Endometrium (tissue), 2 donors: ENCODE data around the gene KIF2A.

ENCODE experiments used
- FAIRE-seq: peaks from 2 replicates; lab custom pipeline; 2012; peaks lifted over from hg19 to GRCh38; lab: Jason Lieb, UNC
- donor health status: control.
- donor health status: control.

KIF2A gene

GRCh38 chr5:62305715-62306322 is at the start of gene KIF2A:
Gene KIF2A (plus strand): TSS chr5:62306206. CDS start chr5:62306473, 267 bp downstream.
- FAIRE-seq = no peak

GRCh38 chr5:62257020-62257367 is 49.0 kb upstream of the KIF2A start:
- no peak for FAIRE-seq

- no peak for FAIRE-seq
Observed at GRCh38 chr5:62258654-62259053, 47.4 kb upstream of the KIF2A start.

GRCh38 chr5:62259699-62260250 is 46.2 kb upstream of the KIF2A start:
- FAIRE-seq = no peak

- no peak for FAIRE-seq
Observed at GRCh38 chr5:62260513-62260912, 45.5 kb upstream of the KIF2A start.

DNA sequence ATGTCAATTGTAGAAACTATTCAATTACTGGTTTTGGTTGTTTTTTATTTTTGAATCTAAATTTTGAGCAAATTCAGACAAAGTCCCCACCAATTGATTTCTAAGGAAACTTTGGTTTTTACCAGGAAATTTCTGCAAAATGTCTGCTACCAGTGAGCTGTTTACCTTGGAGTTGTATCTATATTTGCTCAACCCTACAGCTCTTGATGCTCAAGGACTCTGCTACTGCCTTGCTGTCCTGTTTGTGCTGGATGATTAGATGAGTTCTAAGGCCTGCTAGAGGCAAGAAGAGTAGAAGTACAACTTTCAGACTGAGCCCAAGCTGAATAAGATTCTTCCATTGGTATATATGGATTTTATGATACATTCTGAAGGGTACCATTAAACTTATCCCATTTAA is 42.6 kb upstream of the KIF2A start:
- FAIRE-seq = no peak

DNA sequence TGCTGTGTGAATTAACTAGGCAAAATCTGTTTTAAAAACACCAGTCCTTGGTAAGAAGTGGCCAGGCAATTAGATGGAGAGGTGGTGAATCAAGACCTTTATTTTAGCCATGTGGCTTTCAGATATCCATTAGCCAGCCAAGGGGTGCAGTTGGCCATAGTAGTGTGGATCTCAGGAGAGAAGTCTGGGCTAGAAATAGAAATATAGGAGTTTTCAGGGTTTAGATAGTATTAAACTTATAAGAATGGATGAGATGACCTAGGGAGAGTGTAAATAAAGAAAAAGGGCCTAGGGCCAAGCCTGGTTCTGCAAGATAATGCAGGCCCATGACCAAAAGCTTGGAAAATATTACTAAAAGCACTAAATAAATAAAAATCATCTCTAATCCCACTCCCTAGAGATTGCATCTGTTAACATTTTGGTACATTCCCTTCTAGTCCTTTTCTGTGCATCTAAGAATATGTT is 40.3 kb upstream of the KIF2A start:
- no peak for FAIRE-seq

DNA sequence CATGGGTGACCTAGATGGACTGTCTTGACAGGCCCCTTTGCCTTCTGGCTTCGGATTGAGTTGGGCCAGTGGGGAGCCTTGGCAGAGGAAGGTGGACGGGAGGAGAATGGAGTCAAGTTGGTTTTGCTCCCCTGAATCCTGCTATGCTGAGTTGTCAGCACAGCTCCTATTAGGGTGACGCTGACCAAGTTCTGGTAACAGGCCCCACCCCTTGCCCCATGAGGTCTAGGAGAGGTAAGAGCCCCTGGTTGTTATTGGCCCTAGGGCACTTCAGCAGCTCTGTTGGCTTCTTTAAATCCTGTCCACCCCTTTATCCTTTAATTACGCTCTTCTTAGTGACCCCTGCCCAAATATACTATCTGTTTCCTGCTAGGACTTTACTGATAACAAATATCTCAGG is 39.4 kb upstream of the KIF2A start:
- FAIRE-seq = no peak

- no peak for FAIRE-seq
Observed at GRCh38 chr5:62268234-62268633, 37.8 kb upstream of the KIF2A start.

DNA sequence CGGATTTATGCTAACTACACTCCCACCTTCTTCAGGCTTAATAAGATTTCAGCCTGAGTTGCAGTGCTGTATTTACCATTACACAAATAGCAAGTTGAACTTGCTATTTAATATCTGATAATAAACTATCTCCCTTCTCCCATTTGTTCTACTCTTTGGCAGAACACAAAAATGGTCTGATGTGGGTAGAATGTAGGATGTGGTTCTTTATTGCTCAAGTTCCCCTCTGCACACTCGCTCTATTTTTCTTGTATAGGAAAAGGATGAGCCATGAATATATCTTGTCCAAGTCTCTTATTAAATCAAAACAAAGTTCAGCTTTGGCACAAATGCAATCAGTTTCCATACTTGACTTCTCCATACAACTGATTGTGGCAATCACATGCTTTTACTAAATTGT is 37.2 kb upstream of the KIF2A start:
- FAIRE-seq = no peak

DNA sequence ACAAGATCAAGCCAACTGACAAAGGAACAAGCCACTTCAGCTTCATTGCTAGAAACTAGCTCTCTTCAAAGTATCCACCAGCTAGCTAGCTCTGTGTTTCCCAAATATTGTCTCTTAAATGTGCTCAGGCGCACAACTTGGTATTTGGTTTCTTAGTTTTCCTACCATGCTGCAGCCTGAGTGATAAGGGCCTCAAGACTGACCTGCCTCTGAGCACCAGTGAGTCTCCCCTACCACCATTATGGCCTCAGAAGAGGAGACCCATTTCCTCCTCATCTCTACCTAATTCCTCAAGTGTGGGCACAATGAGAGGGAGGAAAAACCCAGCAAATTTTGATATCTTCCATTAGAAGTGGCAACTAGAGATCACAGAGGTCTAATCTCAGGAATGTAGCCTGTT is 34.6 kb upstream of the KIF2A start:
- FAIRE-seq = no peak

GRCh38 chr5:62271870-62272269 is 34.1 kb upstream of the KIF2A start:
- FAIRE-seq = no peak

DNA sequence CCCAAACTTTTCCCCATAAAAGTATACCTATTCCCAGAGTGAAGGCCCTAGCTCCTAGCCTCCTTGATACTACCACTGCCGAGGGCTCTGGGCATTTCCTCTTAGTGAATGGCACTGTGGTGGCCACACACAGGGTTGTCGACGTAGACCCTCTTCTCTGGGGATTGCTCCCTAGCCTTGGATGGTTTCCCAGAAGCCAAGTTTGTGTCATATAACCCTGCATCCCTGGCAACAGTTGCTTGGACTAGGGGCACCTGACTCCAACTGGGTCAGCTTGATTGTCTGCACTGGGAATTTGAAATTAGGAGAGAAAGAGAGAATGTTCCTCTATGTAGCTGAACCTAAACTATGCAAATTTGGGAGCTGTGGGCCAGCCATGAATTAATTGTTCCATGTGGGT is 32.3 kb upstream of the KIF2A start:
- no peak for FAIRE-seq

DNA sequence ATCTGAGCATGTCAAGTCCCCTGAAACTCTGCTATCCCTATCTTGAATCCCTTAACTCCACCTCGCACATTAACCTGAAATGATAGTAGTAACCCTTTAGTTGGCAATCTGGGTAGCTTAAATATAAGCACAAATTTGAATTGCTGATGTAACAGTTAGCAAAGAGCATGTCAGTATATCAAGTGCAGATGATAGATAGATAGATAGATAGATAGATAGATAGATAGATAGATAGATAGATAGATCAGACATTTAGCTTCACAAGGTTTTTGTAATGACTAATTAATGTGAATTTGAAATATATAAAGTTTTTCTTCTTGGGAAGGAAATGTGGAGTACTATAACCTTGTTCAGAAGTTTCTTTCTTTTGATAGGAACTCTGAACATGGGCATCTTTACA is 30.4 kb upstream of the KIF2A start:
- no peak for FAIRE-seq

DNA sequence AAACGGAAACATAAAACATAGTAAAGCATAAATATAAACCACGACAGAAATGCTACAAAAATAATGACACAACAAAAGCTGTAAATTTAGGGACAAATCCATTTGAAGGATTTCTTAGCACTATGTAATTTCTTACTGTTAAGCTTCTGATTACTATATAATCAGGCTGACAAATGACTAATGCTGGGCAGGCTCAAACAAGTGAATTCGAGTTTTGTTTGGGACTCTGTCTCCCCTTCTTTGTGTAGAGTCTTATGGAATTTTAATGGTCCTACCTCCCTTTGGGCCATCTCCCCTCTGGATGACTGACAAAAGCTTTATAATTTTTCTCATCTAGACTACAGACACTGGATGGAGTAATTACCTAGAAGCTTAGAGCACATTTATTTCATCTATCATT is 24.6 kb upstream of the KIF2A start:
- FAIRE-seq = no peak

GRCh38 chr5:62282064-62282463 is 23.9 kb upstream of the KIF2A start:
- FAIRE-seq = no peak

DNA sequence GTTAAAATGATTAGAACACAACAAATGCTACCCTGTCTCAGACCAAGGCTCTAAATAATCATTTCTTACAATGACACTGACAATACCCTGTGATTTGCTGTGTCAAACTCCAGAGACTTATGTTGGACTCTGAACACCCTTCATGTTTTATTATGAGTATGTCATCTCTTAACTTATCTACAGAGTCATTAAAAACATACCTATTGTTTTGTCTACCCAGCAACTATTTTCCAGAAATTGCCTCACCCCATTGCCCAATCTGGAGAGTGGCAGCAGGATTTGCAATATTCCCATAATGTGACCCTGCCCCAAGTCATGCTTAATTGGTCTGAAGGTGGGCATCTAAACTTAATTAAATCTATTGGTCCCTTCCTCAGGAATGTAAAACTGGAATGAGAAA is 23.0 kb upstream of the KIF2A start:
- no peak for FAIRE-seq

- FAIRE-seq = no peak
Observed at GRCh38 chr5:62283861-62284260, 22.1 kb upstream of the KIF2A start.

DNA sequence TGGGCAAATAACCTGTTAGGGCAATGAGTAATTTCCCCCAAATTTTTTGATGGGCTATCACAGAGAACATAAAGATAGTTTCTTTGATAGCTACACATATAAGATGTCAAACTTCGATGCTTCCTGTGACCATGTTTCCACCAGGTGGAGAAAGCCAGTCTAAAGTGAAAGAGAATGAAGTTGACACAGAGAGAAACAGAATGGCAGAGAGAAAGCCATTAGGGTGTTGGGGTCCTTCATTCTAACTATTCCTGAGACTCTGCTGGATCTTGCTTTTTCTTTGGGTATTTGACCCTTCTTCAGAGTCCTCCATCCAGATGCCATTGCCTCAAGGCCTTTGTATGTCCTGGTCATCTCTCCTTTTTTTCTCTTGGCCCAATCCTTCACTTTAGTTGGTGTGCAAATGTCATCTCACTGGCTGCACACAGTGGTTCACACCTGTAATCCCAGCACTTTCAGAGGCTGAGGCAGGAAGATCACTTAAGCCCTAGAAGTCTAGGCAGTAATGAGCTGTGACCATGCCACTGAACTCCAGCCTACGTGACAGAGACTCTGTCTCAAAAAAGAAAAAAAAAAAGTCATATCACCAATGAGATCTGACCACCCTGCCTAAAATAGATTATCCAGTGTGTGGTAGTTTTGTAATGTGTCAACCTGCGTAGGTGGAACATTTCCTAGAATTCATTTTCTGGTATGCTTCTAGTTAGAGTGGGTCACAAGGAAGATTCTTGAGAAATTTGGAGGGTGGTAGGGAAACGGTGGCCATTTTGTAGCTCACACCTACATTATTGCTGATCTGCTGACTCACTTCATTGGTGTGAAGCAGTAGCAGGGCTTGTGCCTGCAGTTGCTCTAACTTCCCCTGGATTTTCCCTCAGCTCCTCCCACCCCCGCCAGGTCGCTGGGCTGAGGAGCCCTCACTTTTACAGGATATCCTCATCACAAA is 20.8 kb upstream of the KIF2A start:
- no peak for FAIRE-seq

- no peak for FAIRE-seq
Observed at GRCh38 chr5:62286834-62287233, 19.2 kb upstream of the KIF2A start.

DNA sequence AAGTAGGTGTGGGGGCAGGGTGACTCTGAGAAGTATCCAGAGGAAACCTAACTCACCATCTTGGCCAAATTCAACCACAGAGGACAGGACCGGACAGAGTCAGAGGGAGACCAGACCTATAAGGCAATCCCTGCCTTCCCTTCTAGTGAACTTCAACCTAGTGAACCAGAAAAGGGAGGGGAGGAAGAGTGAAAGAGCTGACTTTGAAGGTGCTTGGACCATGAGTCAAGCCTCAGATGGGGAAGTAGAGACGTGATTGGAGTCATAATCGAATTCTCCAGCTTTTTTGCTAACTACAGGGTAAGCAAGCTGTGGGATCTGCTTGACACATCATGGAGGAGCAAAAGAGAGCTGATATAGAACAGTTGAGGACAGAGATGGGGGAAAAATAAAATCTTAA is 18.8 kb upstream of the KIF2A start:
- no peak for FAIRE-seq

GRCh38 chr5:62288118-62288517 is 17.9 kb upstream of the KIF2A start:
- no peak for FAIRE-seq

DNA sequence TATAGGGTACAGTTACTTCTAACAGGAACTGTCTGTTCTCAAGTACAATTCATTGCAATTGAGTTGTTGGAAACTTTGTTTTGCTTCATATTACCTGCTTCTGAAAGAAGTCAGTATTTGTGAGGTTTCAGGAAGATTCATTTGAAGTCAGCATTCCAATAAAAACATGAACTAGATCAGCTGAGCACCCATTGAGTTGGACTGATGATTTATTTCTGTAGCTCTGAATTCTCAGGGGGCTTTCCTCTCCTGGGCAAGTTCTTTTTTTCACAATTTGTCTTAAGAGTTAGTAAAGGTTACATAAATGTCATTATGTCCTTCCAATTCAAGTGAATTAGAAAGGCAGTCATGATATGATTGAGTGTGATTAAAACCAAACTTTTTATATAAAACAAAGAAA is 16.2 kb upstream of the KIF2A start:
- no peak for FAIRE-seq
